Endothelial cell of umbilical vein (primary cell): Measurements from ENCODE around the gene FGF19. TPM values are rescaled to one million over a fixed set of nuclear protein-coding genes. Genes with fewer than 3 reads are reported as not detected.

ENCODE experiments used
- BruUV-seq: library from RNA; stranded (reverse); fragments of 400-500 nt; replicated peaks from 2 replicates; lab custom pipeline; 2021; lab: Mats Ljungman, UMichigan
- CTCF ChIA-PET: fragments of 300-600, 350-600 bp; sonication (Branson Sonifier 250); formaldehyde crosslinking; loops from one replicate; lab custom pipeline; 2021; ENCODE audit warnings: antibody characterized with exemption, inconsistent platforms; lab: Charles Lee
- POLR2A ChIA-PET: fragments of 300-600, 350-600 bp; sonication (Branson Sonifier 250); formaldehyde crosslinking; loops from one replicate; lab custom pipeline; 2021; ENCODE audit warnings: antibody characterized with exemption, inconsistent platforms; lab: Charles Lee
- DNase-seq: peaks from one replicate; pipeline ENCODE4 v3.0.0-alpha.2; 2011; ENCODE audit warnings: low read depth, low spot score
- FAIRE-seq: peaks from 2 replicates; lab custom pipeline; 2011; peaks lifted over from hg19 to GRCh38; lab: Jason Lieb, UNC
- H2AFZ ChIP-seq: 2 replicates; pipeline ENCODE4 v1.6.0; 2012; ENCODE audit warnings: low read depth, low read length, control low read depth, inconsistent platforms
- H3K27ac ChIP-seq: 2 replicates; pipeline ENCODE4 v1.5.1; 2011; ENCODE audit warnings: low read depth, mild to moderate bottlenecking, control low read depth, low read length, moderate library complexity; ENCODE audit not compliant: insufficient read depth
- H3K27me3 ChIP-seq, 2 experiments: 2 replicates each; pipeline versions ENCODE4 v1.6.0 to v1.6.1; 2011; ENCODE audit warnings: low read length in 2 of 2, mixed read lengths in 1 of 2; ENCODE audit not compliant: control insufficient read depth in 2 of 2, insufficient read depth in 2 of 2
- H3K36me3 ChIP-seq, 2 experiments: 2 replicates in 1 of 2; 3 replicates in 1 of 2; pipeline ENCODE4 v1.5.1; 2011; ENCODE audit warnings: low read length in 2 of 2, mild to moderate bottlenecking in 1 of 2, moderate library complexity in 1 of 2; ENCODE audit not compliant: control insufficient read depth in 2 of 2, insufficient read depth in 2 of 2; ENCODE audit errors: extremely low read depth in 1 of 2
- H3K4me1 ChIP-seq: 3 replicates; pipeline ENCODE4 v1.5.1; 2011; ENCODE audit warnings: mild to moderate bottlenecking, low read length; ENCODE audit not compliant: control insufficient read depth, insufficient read depth; ENCODE audit errors: extremely low read depth
- H3K4me2 ChIP-seq: 2 replicates; pipeline ENCODE4 v1.6.1; 2011; ENCODE audit warnings: low read length, control low read depth, mixed read lengths; ENCODE audit not compliant: insufficient read depth
- H3K4me3 ChIP-seq, 3 experiments: fragments of 200-600 bp in 1 of 3; sonication (generic), shearing (Covaris generic) in 1 of 3; replicated peaks in 1 of 3; 2 replicates each; pipeline ENCODE4 v1.5.1; 2011 to 2016; ENCODE audit warnings: control low read depth in 3 of 3, low read length in 3 of 3, mild to moderate bottlenecking in 2 of 3, inconsistent platforms in 1 of 3, low read depth in 1 of 3, moderate library complexity in 1 of 3; ENCODE audit not compliant: insufficient read depth in 1 of 3
- H3K79me2 ChIP-seq: 2 replicates; pipeline ENCODE4 v1.6.0; 2012; ENCODE audit warnings: low read length, inconsistent platforms; ENCODE audit not compliant: control insufficient read depth, insufficient read depth
- H3K9ac ChIP-seq: replicated peaks from 2 replicates; pipeline ENCODE3; 2011; ENCODE audit warnings: low read length, control low read depth; ENCODE audit not compliant: insufficient read depth; ENCODE audit errors: extremely low read depth
- H3K9me1 ChIP-seq: replicated peaks from 3 replicates; pipeline ENCODE4 v1.6.0; 2011; ENCODE audit warnings: mild to moderate bottlenecking, low read length; ENCODE audit not compliant: control insufficient read depth, insufficient read depth; ENCODE audit errors: extremely low read depth
- H3K9me3 ChIP-seq: replicated peaks from 2 replicates; pipeline ENCODE4 v1.5.1; 2012; ENCODE audit warnings: low read length, inconsistent platforms; ENCODE audit not compliant: control insufficient read depth, insufficient read depth
- H4K20me1 ChIP-seq: replicated peaks from 2 replicates; pipeline ENCODE3; 2011; ENCODE audit warnings: mild to moderate bottlenecking, low read length; ENCODE audit not compliant: control insufficient read depth, insufficient read depth; ENCODE audit errors: extremely low read depth
- EZH2 ChIP-seq: IDR thresholded peaks from 2 replicates; pipeline ENCODE4 v1.6.1; 2012; ENCODE audit warnings: borderline replicate concordance, low read depth, mild to moderate bottlenecking, moderate library complexity, low read length, inconsistent platforms; ENCODE audit not compliant: severe bottlenecking
- FOS ChIP-seq: IDR thresholded peaks from 2 replicates; pipeline ENCODE4 v1.6.1; 2011; ENCODE audit warnings: mild to moderate bottlenecking, low read length, moderate library complexity, borderline replicate concordance; ENCODE audit not compliant: insufficient read depth
- GATA2 ChIP-seq: IDR thresholded peaks from 2 replicates; pipeline ENCODE4 v1.7.0; 2011; ENCODE audit warnings: low read depth, mild to moderate bottlenecking, moderate library complexity, mixed read lengths, low read length; ENCODE audit not compliant: insufficient read length, insufficient read depth
- JUN ChIP-seq: IDR thresholded peaks from 2 replicates; pipeline ENCODE4 v1.6.1; 2011; ENCODE audit warnings: borderline replicate concordance, low read depth; ENCODE audit not compliant: insufficient read length, insufficient read depth
- MYC ChIP-seq: IDR thresholded peaks from one replicate; pipeline ENCODE4 v1.6.1; 2011; ENCODE audit warnings: mild to moderate bottlenecking, low read depth, low read length
- POLR2A ChIP-seq: IDR thresholded peaks from 2 replicates; pipeline ENCODE4 v1.6.1; 2012; ENCODE audit warnings: low read depth, mild to moderate bottlenecking, control low read depth, low read length
- POLR2AphosphoS5 ChIP-seq: IDR thresholded peaks from 2 replicates; pipeline ENCODE4 v1.6.1; 2012; ENCODE audit warnings: low read depth, mild to moderate bottlenecking, control low read depth, low read length, moderate library complexity; ENCODE audit not compliant: insufficient read depth
- dilution Hi-C: fragments of 300-500 bp; cut with MboI; formaldehyde crosslinking; loops from one replicate; pipeline ENCODE4 v1.15.0; 2019; ENCODE audit warnings: low sequenced_read_pairs; ENCODE audit not compliant: extremely low pct_ligation_motif_present
- intact Hi-C: fragments of 100-400 bp; cut with micrococcal nuclease; formaldehyde crosslinking; loops from one replicate; pipeline ENCODE4 v1.10.0; 2022
- polyA plus RNA-seq, 4 experiments: library from polyadenylated mRNA; depleted of rRNA in 3 of 4; stranded (reverse) in 3 of 4; unstranded in 1 of 4; fragments of >200 nt; gene quantifications; 2 replicates each; pipeline versions ENCODE4 v1.2.1 to v1.2.3, GENCODE V29; 2011 to 2012; ENCODE audit warnings: missing spikeins in 1 of 4
- total RNA-seq: library from RNA; stranded (reverse); gene quantifications from 2 replicates; pipeline ENCODE4 v1.2.3, GENCODE V29; 2021
- TF ChIP-seq, protein P1 (sequence below): IDR thresholded peaks from 2 replicates; pipeline ENCODE4 v1.6.1; 2011; ENCODE audit not compliant: insufficient read depth, insufficient read length
- TF ChIP-seq, protein P2 (sequence below), 2 donors: IDR thresholded peaks; 1 replicate in 1 of 2; 2 replicates in 1 of 2; pipeline ENCODE4 v1.5.1; 2011; ENCODE audit warnings: low read length in 2 of 2, mild to moderate bottlenecking in 2 of 2, moderate library complexity in 2 of 2, control low read depth in 1 of 2, inconsistent platforms in 1 of 2, low read depth in 1 of 2; ENCODE audit not compliant: insufficient read depth in 1 of 2; ENCODE audit errors: extremely low read depth in 1 of 2

Gene FGF19
- total and polyA plus RNA-seq, 2 donors (not counting 3 experiments of a cell fraction or from before 2014, with no cell fraction given): 0.03 TPM; not detected in 1

- Histone ChIP-seq H2AFZ (no peak overlapping the region), H3K9me1 (no peaks in the 10 kb centered on the region), H3K27me3 (no peaks in the 10 kb centered on the region), H3K9ac (no peak overlapping the region), H3K36me3 (peaks cover 2 to 22% of the 10 kb centered on the region in 2 experiments), H3K79me2 (peaks cover 2% of the 10 kb centered on the region), H3K4me2 (no peak overlapping the region), H3K27ac (no peak overlapping the region), H4K20me1 (no peaks in the 10 kb centered on the region), H3K4me1 (no peaks in the 10 kb centered on the region), H3K4me3 (no peak overlapping the region), H3K9me3 (no peaks in the 10 kb centered on the region)
- POLR2A ChIA-PET: no interaction called here
- FAIRE-seq: no peak
- dilution Hi-C loops (loop anchor here (25.0 kb wide), 1 partner anchor 553 kb away; no protein-coding TSS in a partner anchor), intact Hi-C loops (no loop called here)
- TF ChIP-seq, protein P1, sequence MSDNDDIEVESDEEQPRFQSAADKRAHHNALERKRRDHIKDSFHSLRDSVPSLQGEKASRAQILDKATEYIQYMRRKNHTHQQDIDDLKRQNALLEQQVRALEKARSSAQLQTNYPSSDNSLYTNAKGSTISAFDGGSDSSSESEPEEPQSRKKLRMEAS: no peak
- TF ChIP-seq POLR2AphosphoS5 (no peak), EZH2 (no peak), FOS (no peak), MYC (no peak), GATA2 (no peak), JUN (no peak), POLR2A (no peak)
- TF ChIP-seq, protein P2, sequence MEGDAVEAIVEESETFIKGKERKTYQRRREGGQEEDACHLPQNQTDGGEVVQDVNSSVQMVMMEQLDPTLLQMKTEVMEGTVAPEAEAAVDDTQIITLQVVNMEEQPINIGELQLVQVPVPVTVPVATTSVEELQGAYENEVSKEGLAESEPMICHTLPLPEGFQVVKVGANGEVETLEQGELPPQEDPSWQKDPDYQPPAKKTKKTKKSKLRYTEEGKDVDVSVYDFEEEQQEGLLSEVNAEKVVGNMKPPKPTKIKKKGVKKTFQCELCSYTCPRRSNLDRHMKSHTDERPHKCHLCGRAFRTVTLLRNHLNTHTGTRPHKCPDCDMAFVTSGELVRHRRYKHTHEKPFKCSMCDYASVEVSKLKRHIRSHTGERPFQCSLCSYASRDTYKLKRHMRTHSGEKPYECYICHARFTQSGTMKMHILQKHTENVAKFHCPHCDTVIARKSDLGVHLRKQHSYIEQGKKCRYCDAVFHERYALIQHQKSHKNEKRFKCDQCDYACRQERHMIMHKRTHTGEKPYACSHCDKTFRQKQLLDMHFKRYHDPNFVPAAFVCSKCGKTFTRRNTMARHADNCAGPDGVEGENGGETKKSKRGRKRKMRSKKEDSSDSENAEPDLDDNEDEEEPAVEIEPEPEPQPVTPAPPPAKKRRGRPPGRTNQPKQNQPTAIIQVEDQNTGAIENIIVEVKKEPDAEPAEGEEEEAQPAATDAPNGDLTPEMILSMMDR (IDR thresholded peaks at IDR 0.05; ENCODE audit: extremely low read depth in 1 of 2, insufficient read depth in 1 of 2, low read depth in 1 of 2, low read length in 2 of 2): no peak
- BruUV-seq: no TSS peak
- no peak for DNase-seq
- CTCF ChIA-PET: interaction anchor here (1.7 kb wide), 1 partner anchor 563 kb away, joined by 7 read pairs; no protein-coding TSS in a partner anchor
These were observed 38.9 kb downstream of the FGF19 start for GRCh38 chr11:69664901-69665300.
